HepG2 (cell line): ENCODE data around the gene LILRB3. TPM values are rescaled to one million over a fixed set of nuclear protein-coding genes. Genes with fewer than 3 reads are reported as not detected.

Source experiments
- AGO2 ChIP-seq: fragments of 200-400 bp; formaldehyde crosslinking; optimal IDR thresholded peaks from 2 replicates; pipeline ENCODE3; 2017; ENCODE audit warnings: mild to moderate bottlenecking, low read depth, low read length, moderate library complexity
- AHR ChIP-seq: IDR thresholded peaks from 2 replicates; pipeline ENCODE4 v1.6.1; 2018; ENCODE audit warnings: missing genetic modification reagents, missing compliant biosample characterization
- ASH2L ChIP-seq: fragments of 300-600, 200-600 bp; sonication (generic); IDR thresholded peaks from 2 replicates; pipeline ENCODE4 v1.7.0; 2017; ENCODE audit warnings: low read depth, mild to moderate bottlenecking, moderate library complexity, mixed read lengths, low read length; ENCODE audit not compliant: insufficient read length
- HOXA3 ChIP-seq: sonication (generic); formaldehyde crosslinking; IDR thresholded peaks from 2 replicates; pipeline ENCODE4 v1.5.0; 2020; ENCODE audit warnings: missing genetic modification reagents
- KDM2A ChIP-seq: sonication (generic); formaldehyde crosslinking; IDR thresholded peaks from 2 replicates; pipeline ENCODE4 v1.4.0; 2020; ENCODE audit warnings: low read depth, missing genetic modification reagents, borderline replicate concordance
- MTA1 ChIP-seq: sonication (generic); formaldehyde crosslinking; IDR thresholded peaks from 2 replicates; pipeline ENCODE4 v1.4.0; 2020; ENCODE audit warnings: missing genetic modification reagents, mild to moderate bottlenecking, borderline replicate concordance
- NR2F1 ChIP-seq, 2 experiments: fragments of 450-650 bp in 1 of 2; formaldehyde crosslinking in 1 of 2; IDR thresholded peaks; 2 replicates each; pipeline versions ENCODE4 v1.5.0 to v1.6.1; 2016 to 2020; ENCODE audit warnings: mild to moderate bottlenecking in 1 of 2, missing compliant biosample characterization in 1 of 2, missing genetic modification reagents in 1 of 2, moderate library complexity in 1 of 2
- PATZ1 ChIP-seq: sonication (generic); formaldehyde crosslinking; IDR thresholded peaks from 2 replicates; pipeline ENCODE4 v1.4.0; 2020; ENCODE audit warnings: missing genetic modification reagents
- POLR2A ChIP-seq, 2 experiments: IDR thresholded peaks; 2 replicates each; pipeline ENCODE4 v1.6.1; 2011; ENCODE audit warnings: low read depth in 2 of 2, low read length in 2 of 2, mild to moderate bottlenecking in 1 of 2, moderate library complexity in 1 of 2; ENCODE audit not compliant: insufficient read depth in 1 of 2
- SALL2 ChIP-seq: sonication (generic); formaldehyde crosslinking; IDR thresholded peaks from 2 replicates; pipeline ENCODE4 v1.8.1; 2023; ENCODE audit warnings: mild to moderate bottlenecking, missing genetic modification reagents, inconsistent platforms
- U2AF1 ChIP-seq: fragments of 200-400 bp; formaldehyde crosslinking; optimal IDR thresholded peaks from 2 replicates; pipeline ENCODE3; 2017; ENCODE audit warnings: mild to moderate bottlenecking, low read depth, low read length
- XRCC5 ChIP-seq: fragments of 200-400 bp; formaldehyde crosslinking; optimal IDR thresholded peaks from 2 replicates; pipeline ENCODE3; 2017; ENCODE audit warnings: mild to moderate bottlenecking, low read length
- ZBTB20 ChIP-seq: sonication (generic); formaldehyde crosslinking; IDR thresholded peaks from 2 replicates; pipeline ENCODE4 v1.8.1; 2023; ENCODE audit warnings: missing genetic modification reagents, low read depth, mild to moderate bottlenecking, borderline replicate concordance
- ZNF121 ChIP-seq: sonication (generic); formaldehyde crosslinking; IDR thresholded peaks from 2 replicates; pipeline ENCODE4 v1.5.0; 2020; ENCODE audit warnings: mild to moderate bottlenecking, missing genetic modification reagents
- ZNF296 ChIP-seq: sonication (generic); formaldehyde crosslinking; conservative IDR thresholded peaks from 2 replicates; pipeline ENCODE4 v1.5.0; 2020; ENCODE audit warnings: mild to moderate bottlenecking, missing genetic modification reagents
- ZNF317 ChIP-seq: sonication (generic); formaldehyde crosslinking; IDR thresholded peaks from 2 replicates; pipeline ENCODE4 v1.5.0; 2020; ENCODE audit warnings: mild to moderate bottlenecking, missing genetic modification reagents
- ZNF329 ChIP-seq: sonication (generic); formaldehyde crosslinking; IDR thresholded peaks from 2 replicates; pipeline ENCODE4 v1.9.0; 2021; ENCODE audit warnings: low read depth, mild to moderate bottlenecking, missing genetic modification reagents
- ZNF724P ChIP-seq: sonication (generic); formaldehyde crosslinking; IDR thresholded peaks from 2 replicates; pipeline ENCODE4 v1.8.0; 2022; ENCODE audit warnings: missing genetic modification reagents, borderline replicate concordance
- polyA plus RNA-seq, 8 experiments: library from polyadenylated mRNA; depleted of rRNA in 3 of 8; stranded (reverse) in 7 of 8; unstranded in 1 of 8; fragments of >200 nt; fragmentation: Illumina TruSeq in 4 of 8; extraction: Trizol in 4 of 8; gene quantifications; 2 replicates each; pipeline versions ENCODE4 v1.2.1 to v1.2.3, GENCODE V29; 2011 to 2016; ENCODE audit warnings: low read depth in 4 of 8, missing spikeins in 1 of 8, mixed read lengths in 1 of 8; ENCODE audit not compliant: insufficient read depth in 1 of 8
- total RNA-seq, 5 experiments: library from RNA; depleted of rRNA; stranded (reverse); fragments of >200 nt; fragmentation: Illumina TruSeq; extraction: Trizol; gene quantifications; 2 replicates each; pipeline ENCODE4 v1.2.3, GENCODE V29; 2016; ENCODE audit warnings: low read depth in 1 of 5
- TF ChIP-seq, protein P1 (sequence below), 2 experiments: sonication (generic) in 1 of 2; formaldehyde crosslinking in 1 of 2; IDR thresholded peaks; 2 replicates each; pipeline versions ENCODE4 v1.5.1 to v1.6.1; 2011 to 2020; ENCODE audit warnings: borderline replicate concordance in 1 of 2, low read depth in 1 of 2, low read length in 1 of 2, mild to moderate bottlenecking in 1 of 2, missing genetic modification reagents in 1 of 2, moderate library complexity in 1 of 2
- TF ChIP-seq, protein P2 (sequence below): sonication (generic); formaldehyde crosslinking; IDR thresholded peaks from 2 replicates; pipeline ENCODE4 v1.5.1; 2020; ENCODE audit warnings: mild to moderate bottlenecking, missing genetic modification reagents, moderate library complexity

Gene LILRB3
- total and polyA plus RNA-seq, 2 of the 13 experiments (the other 11 are each of a cell fraction or from before 2014, with no cell fraction given), result 0.22 TPM; not detected in 1

- TF ChIP-seq PATZ1 (peak; percentile 33), XRCC5 (peak; percentile 20), ZNF329 (CRISPR knock-in tag) (no peak), MTA1 (CRISPR knock-in tag) (0 out of 2 replicates have a peak, but pooled peaks have one; percentile 6), ZBTB20 (CRISPR knock-in tag) (0 out of 2 replicates have a peak, but pooled peaks have one; percentile 4), NR2F1 (CRISPR knock-in tag; IDR thresholded peaks at IDR 0.05) (0 out of 4 replicates have a peak, but pooled peaks of 1 of the 2 experiments have one; percentile 16), ZNF296 (peak; percentile 86), ZNF121 (CRISPR knock-in tag) (peak; percentile 42; the same call in 1 of the 2 replicates), POLR2A (IDR thresholded peaks at IDR 0.05; ENCODE audit: insufficient read depth in 1 of 2, low read depth in 2 of 2, low read length in 2 of 2) (peak in 1 of 2 experiments; percentile 28; a peak in 1 of 4 replicates), ZNF317 (CRISPR knock-in tag) (0 out of 2 replicates have a peak, but pooled peaks have one; percentile 25), ZNF724P (CRISPR knock-in tag) (no peak), KDM2A (CRISPR knock-in tag) (0 out of 2 replicates have a peak, but pooled peaks have one; percentile 15), AGO2 (peak; percentile 98), ASH2L (no peak), AHR (no peak), SALL2 (CRISPR knock-in tag) (0 out of 2 replicates have a peak, but pooled peaks have one; percentile 61), HOXA3 (0 out of 2 replicates have a peak, but pooled peaks have one; percentile 3), U2AF1 (no peak)
- TF ChIP-seq, protein P1, sequence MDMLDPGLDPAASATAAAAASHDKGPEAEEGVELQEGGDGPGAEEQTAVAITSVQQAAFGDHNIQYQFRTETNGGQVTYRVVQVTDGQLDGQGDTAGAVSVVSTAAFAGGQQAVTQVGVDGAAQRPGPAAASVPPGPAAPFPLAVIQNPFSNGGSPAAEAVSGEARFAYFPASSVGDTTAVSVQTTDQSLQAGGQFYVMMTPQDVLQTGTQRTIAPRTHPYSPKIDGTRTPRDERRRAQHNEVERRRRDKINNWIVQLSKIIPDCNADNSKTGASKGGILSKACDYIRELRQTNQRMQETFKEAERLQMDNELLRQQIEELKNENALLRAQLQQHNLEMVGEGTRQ (IDR thresholded peaks at IDR 0.05; ENCODE audit: low read depth, low read length), result no peak
- TF ChIP-seq, protein P1 (CRISPR knock-in tag; IDR thresholded peaks at IDR 0.05; ENCODE audit: borderline replicate concordance), result no peak
- TF ChIP-seq, protein P2, sequence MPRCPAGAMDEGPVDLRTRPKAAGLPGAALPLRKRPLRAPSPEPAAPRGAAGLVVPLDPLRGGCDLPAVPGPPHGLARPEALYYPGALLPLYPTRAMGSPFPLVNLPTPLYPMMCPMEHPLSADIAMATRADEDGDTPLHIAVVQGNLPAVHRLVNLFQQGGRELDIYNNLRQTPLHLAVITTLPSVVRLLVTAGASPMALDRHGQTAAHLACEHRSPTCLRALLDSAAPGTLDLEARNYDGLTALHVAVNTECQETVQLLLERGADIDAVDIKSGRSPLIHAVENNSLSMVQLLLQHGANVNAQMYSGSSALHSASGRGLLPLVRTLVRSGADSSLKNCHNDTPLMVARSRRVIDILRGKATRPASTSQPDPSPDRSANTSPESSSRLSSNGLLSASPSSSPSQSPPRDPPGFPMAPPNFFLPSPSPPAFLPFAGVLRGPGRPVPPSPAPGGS (CRISPR knock-in tag), result 0 out of 2 replicates have a peak, but pooled peaks have one; percentile 2
These were observed 13.6 kb downstream of the LILRB3 start (continued) for GRCh38 chr19:54209058-54209810.
